CD14-positive monocyte (primary cell): Measurements from ENCODE around the gene ATG9B. TPM values are rescaled to one million over a fixed set of nuclear protein-coding genes. Genes with fewer than 3 reads are reported as not detected.

ENCODE experiments used
- DNase-seq, 3 donors: peaks; one replicate each; pipeline ENCODE4 v3.0.0-alpha.2; 2011 to 2022
- H2AFZ ChIP-seq: 2 replicates; pipeline ENCODE4 v1.6.0; 2012; ENCODE audit warnings: mild to moderate bottlenecking, low read depth, low read length, inconsistent platforms; ENCODE audit not compliant: insufficient read depth, poor library complexity, severe bottlenecking
- H3K27ac ChIP-seq, 2 donors: 1 replicate in 1 of 2; 2 replicates in 1 of 2; pipeline ENCODE4 v1.5.1; 2012 to 2013; ENCODE audit warnings: low read length in 2 of 2, control low read depth in 1 of 2, inconsistent platforms in 1 of 2, low read depth in 1 of 2, mild to moderate bottlenecking in 1 of 2
- H3K27me3 ChIP-seq, 2 donors: one replicate each; pipeline versions ENCODE4 v1.6.0 to v1.6.1; 2011 to 2013; ENCODE audit warnings: low read length in 2 of 2; ENCODE audit not compliant: control insufficient read depth in 2 of 2, insufficient read depth in 2 of 2
- H3K36me3 ChIP-seq, 2 donors: replicated peaks in 1 of 2; 1 replicate in 1 of 2; 2 replicates in 1 of 2; pipeline versions ENCODE4 v1.5.1 to v1.6.1; 2012 to 2013; ENCODE audit warnings: low read length in 2 of 2, control low read depth in 1 of 2, inconsistent platforms in 1 of 2, mild to moderate bottlenecking in 1 of 2; ENCODE audit not compliant: insufficient read depth in 2 of 2, control insufficient read depth in 1 of 2
- H3K4me1 ChIP-seq, 2 donors: 1 replicate in 1 of 2; 2 replicates in 1 of 2; pipeline versions ENCODE4 v1.5.1 to v1.6.1; 2012 to 2013; ENCODE audit warnings: low read length in 2 of 2, control low read depth in 1 of 2, inconsistent platforms in 1 of 2, mild to moderate bottlenecking in 1 of 2, moderate library complexity in 1 of 2; ENCODE audit not compliant: insufficient read depth in 2 of 2, control insufficient read depth in 1 of 2
- H3K4me2 ChIP-seq: replicated peaks from 2 replicates; pipeline ENCODE3; 2012; ENCODE audit warnings: low read length, moderate library complexity, mild to moderate bottlenecking; ENCODE audit not compliant: poor library complexity, severe bottlenecking; ENCODE audit errors: extremely low read depth
- H3K4me3 ChIP-seq, 3 experiments: fragments of 200-600 bp in 1 of 3; sonication (generic) in 1 of 3; replicated peaks in 1 of 3; 1 replicate in 2 of 3; 2 replicates in 1 of 3; pipeline ENCODE4 v1.5.1; 2011 to 2013; ENCODE audit warnings: low read length in 3 of 3, mild to moderate bottlenecking in 3 of 3, control low read depth in 2 of 3, low read depth in 2 of 3, inconsistent platforms in 1 of 3, moderate library complexity in 1 of 3
- H3K79me2 ChIP-seq: 2 replicates; pipeline ENCODE4 v1.6.0; 2012; ENCODE audit warnings: mild to moderate bottlenecking, control low read depth, inconsistent platforms, low read length, moderate library complexity; ENCODE audit not compliant: insufficient read depth
- H3K9ac ChIP-seq: 2 replicates; pipeline ENCODE4 v1.6.0; 2017; ENCODE audit warnings: low read length, mild to moderate bottlenecking; ENCODE audit not compliant: insufficient read depth, poor library complexity, severe bottlenecking
- H3K9me3 ChIP-seq, 2 donors: replicated peaks in 1 of 2; 1 replicate in 1 of 2; 2 replicates in 1 of 2; pipeline versions ENCODE4 v1.5.1 to v1.6.1; 2012 to 2013; ENCODE audit warnings: low read length in 2 of 2, control low read depth in 1 of 2; ENCODE audit not compliant: control insufficient read depth in 1 of 2, insufficient read depth in 1 of 2
- H4K20me1 ChIP-seq: 2 replicates; pipeline ENCODE4 v1.6.0; 2012; ENCODE audit warnings: mild to moderate bottlenecking, low read length, control low read depth, moderate library complexity; ENCODE audit not compliant: insufficient read depth
- H3K27ac Mint-ChIP-seq, 7 donors: one replicate each; pipeline ENCODE4 v1.8.0; 2020; ENCODE audit warnings: mild to moderate bottlenecking in 7 of 7, mixed read lengths in 7 of 7, moderate library complexity in 6 of 7, inconsistent platforms in 2 of 7
- H3K27me3 Mint-ChIP-seq, 3 donors: one replicate each; pipeline ENCODE4 v1.8.0; 2021 to 2022; ENCODE audit warnings: low read depth in 3 of 3, mild to moderate bottlenecking in 3 of 3, mixed read lengths in 3 of 3, moderate library complexity in 3 of 3, inconsistent platforms in 1 of 3
- H3K36me3 Mint-ChIP-seq, 2 donors: one replicate each; pipeline ENCODE4 v1.8.0; 2020; ENCODE audit warnings: mixed read lengths in 2 of 2, inconsistent platforms in 1 of 2, mild to moderate bottlenecking in 1 of 2
- H3K4me1 Mint-ChIP-seq: one replicate; pipeline ENCODE4 v1.8.0; 2020; ENCODE audit warnings: mild to moderate bottlenecking, mixed read lengths
- H3K4me3 Mint-ChIP-seq, 2 donors: one replicate each; pipeline ENCODE4 v1.8.0; 2020; ENCODE audit warnings: mild to moderate bottlenecking in 2 of 2, mixed read lengths in 2 of 2, moderate library complexity in 1 of 2
- H3K9me3 Mint-ChIP-seq, 7 donors: one replicate each; pipeline ENCODE4 v1.8.0; 2020 to 2022; ENCODE audit warnings: mixed read lengths in 7 of 7, mild to moderate bottlenecking in 6 of 7, moderate library complexity in 6 of 7, inconsistent platforms in 2 of 7
- WGBS: methylation state at CpG from one replicate; pipeline ENCODE4 v1.1.5; 2013; ENCODE audit warnings: missing lambda C conversion rate; ENCODE audit not compliant: insufficient coverage; 5-methylcytosine and 5-hydroxymethylcytosine counted together
- intact Hi-C, 2 donors: fragments of 100-400 bp; cut with micrococcal nuclease; formaldehyde crosslinking; loops; one replicate each; pipeline versions ENCODE4 v1.15.0 to v1.15.1; 2023
- polyA plus RNA-seq, 3 donors: library from polyadenylated mRNA; depleted of rRNA in 1 of 3; unstranded in 2 of 3; stranded (reverse) in 1 of 3; fragments of 300-500 nt in 2 of 3; fragments of >200 nt in 1 of 3; fragmentation: Illumina TruSeq in 2 of 3; gene quantifications; 1 replicate in 2 of 3; 2 replicates in 1 of 3; pipeline ENCODE4 v1.2.3, GENCODE V29; 2012 to 2021
- TF ChIP-seq, protein P1 (sequence below): fragments of 200-600 bp; IDR thresholded peaks from one replicate; pipeline ENCODE4 v1.8.0; 2022; ENCODE audit warnings: antibody characterized with exemption, mild to moderate bottlenecking

The ATG9B gene
- polyA plus RNA-seq, 3 donors, result 0.21 to 0.30 TPM; not detected in 1

DNA sequence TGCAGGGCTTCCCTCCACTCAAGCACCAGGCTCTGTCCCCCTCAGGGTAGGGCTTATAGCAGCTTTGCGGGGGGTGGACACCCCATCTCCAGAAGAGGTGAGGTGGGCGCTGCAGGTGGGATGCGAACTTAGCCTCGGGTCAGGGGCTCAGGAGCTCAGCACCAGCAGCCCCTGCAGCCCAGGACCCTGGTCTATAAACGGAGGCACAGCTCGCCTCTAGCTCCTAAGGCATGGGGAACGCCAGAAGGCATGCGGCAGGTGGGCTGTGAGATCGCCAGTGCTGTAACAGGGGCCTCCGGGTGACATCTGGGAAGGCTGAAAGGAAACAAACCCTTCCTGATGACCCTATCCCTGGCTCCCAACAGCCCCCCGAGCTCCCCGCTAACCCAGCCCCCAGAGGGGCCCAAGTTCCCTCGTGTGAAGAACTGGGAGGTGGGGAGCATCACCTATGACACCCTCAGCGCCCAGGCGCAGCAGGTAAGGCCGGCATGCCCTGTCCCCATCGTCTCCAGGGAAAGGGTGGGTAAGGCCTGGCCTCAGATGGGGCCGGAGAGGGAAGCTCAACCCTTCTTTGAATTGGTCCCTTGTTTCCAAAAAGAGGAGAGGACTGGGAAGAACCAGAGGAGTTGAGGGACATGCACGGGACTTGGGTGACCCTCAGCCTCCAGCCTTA lies 29.3 kb downstream of the ATG9B start:
- Histone ChIP-seq H3K4me3 (peak overlapping the region in 1 of 3 experiments; percentile 46), H2AFZ (peak overlapping the region; percentile 82), H3K4me1 (peaks cover 21 to 29% of the 10 kb centered on the region in 2 donors), H3K27ac (no peak overlapping the region), H3K9ac (no peak overlapping the region), H3K79me2 (no peaks in the 10 kb centered on the region), H3K36me3 (no peaks in the 10 kb centered on the region), H4K20me1 (no peaks in the 10 kb centered on the region), H3K4me2 (peak overlapping the region; percentile 56), H3K27me3 (peaks cover 0 to 10% of the 10 kb centered on the region in 2 donors), H3K9me3 (peaks cover 8 to 14% of the 10 kb centered on the region in 2 donors)
- 24% methylated on average over 13 of the region's 19 CpGs for WGBS
- H3K36me3 Mint-ChIP-seq, result peaks cover 0 to 4% of the 10 kb centered on the region in 2 donors
- H3K4me3 Mint-ChIP-seq, result peak overlapping the region in 1 of 2 donors; percentile 59
- H3K27ac Mint-ChIP-seq, result peak overlapping the region in 1 of 7 donors; percentile 75
- H3K9me3 Mint-ChIP-seq, result peaks cover 12 to 20% (median 17%) of the 10 kb centered on the region in 7 donors
- intact Hi-C loops, result no loop called here
- H3K27me3 Mint-ChIP-seq, result peaks cover 17 to 38% (median 28%) of the 10 kb centered on the region in 3 donors
- DNase-seq, result no peak
- TF ChIP-seq, protein P1, sequence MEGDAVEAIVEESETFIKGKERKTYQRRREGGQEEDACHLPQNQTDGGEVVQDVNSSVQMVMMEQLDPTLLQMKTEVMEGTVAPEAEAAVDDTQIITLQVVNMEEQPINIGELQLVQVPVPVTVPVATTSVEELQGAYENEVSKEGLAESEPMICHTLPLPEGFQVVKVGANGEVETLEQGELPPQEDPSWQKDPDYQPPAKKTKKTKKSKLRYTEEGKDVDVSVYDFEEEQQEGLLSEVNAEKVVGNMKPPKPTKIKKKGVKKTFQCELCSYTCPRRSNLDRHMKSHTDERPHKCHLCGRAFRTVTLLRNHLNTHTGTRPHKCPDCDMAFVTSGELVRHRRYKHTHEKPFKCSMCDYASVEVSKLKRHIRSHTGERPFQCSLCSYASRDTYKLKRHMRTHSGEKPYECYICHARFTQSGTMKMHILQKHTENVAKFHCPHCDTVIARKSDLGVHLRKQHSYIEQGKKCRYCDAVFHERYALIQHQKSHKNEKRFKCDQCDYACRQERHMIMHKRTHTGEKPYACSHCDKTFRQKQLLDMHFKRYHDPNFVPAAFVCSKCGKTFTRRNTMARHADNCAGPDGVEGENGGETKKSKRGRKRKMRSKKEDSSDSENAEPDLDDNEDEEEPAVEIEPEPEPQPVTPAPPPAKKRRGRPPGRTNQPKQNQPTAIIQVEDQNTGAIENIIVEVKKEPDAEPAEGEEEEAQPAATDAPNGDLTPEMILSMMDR, result no peak
- peaks cover 29% of the 10 kb centered on the region for H3K4me1 Mint-ChIP-seq

DNA sequence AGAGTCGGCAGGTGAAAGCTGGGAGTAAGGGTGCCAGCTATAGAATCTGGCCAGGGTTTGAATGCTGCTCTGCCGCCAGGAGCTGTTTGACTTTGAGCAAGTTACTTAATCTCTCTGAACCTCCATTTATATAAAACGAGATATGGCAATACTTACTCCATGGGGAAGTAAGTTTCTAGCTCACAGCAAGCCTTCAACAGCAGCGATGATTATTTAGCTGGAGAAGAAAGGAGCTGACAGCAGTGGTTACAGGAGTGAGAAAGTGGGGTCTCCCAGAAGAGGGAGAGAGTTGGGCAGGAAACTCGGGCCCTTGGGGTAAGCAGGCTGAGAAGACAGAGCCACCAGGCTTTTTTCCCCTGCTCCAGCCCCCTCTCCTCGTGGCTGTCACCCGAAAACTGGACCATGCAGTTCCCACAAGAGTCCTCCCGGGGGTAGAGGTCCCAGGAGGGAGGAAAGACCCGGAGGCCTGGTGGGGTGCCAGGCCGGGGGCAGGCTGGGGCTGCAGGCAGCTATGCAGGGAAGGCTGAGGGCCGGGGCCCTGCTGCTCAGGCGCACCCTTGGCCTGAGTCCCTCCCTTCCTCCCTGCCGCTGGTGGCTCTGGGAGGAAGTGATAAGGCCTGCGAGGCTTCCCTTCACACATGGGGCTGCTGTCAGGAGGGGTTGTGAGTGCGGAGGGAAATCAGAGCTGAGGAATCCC lies 30.0 kb downstream of the ATG9B start:
- peaks cover 0 to 4% of the 10 kb centered on the region in 2 donors for H3K36me3 Mint-ChIP-seq
- no peak overlapping the region for H3K27ac Mint-ChIP-seq
- H3K27me3 ChIP-seq, result peaks cover 0 to 10% of the 10 kb centered on the region in 2 donors
- H3K9me3 ChIP-seq, result peaks cover 10 to 16% of the 10 kb centered on the region in 2 donors
- no peaks in the 10 kb centered on the region for H4K20me1 ChIP-seq
- intact Hi-C loops, result no loop called here
- H3K27me3 Mint-ChIP-seq, result peaks cover 17 to 43% (median 31%) of the 10 kb centered on the region in 3 donors
- H3K36me3 ChIP-seq, result no peaks in the 10 kb centered on the region
- H3K4me1 Mint-ChIP-seq, result peaks cover 36% of the 10 kb centered on the region
- peak overlapping the region in 1 of 3 experiments; percentile 46 for H3K4me3 ChIP-seq
- H3K27ac ChIP-seq, result no peak overlapping the region
- peaks cover 21 to 29% of the 10 kb centered on the region in 2 donors for H3K4me1 ChIP-seq
- H3K4me3 Mint-ChIP-seq, result peak overlapping the region in 1 of 2 donors; percentile 59
- H3K4me2 ChIP-seq, result peak overlapping the region; percentile 56
- no peaks in the 10 kb centered on the region for H3K79me2 ChIP-seq
- WGBS, result 38% methylated on average over 3 of the region's 15 CpGs
- H3K9me3 Mint-ChIP-seq, result peaks cover 12 to 26% (median 20%) of the 10 kb centered on the region in 7 donors
- peak overlapping the region; percentile 82 for H2AFZ ChIP-seq
- peak overlapping the region; percentile 41 for H3K9ac ChIP-seq
- TF ChIP-seq, protein P1, result no peak
- peak; percentile 35 to 51 (median 40) for DNase-seq
